AG20443 (cell line): ENCODE data around the gene CD48.
"Not testable (repeated sequence)": the region's sequence is repeated elsewhere in the genome, so short reads cannot be mapped to it uniquely, and the experiment has no call there.

ENCODE experiments used
- DNase-seq: peaks from one replicate; pipeline ENCODE4 v3.0.0; 2012; ENCODE audit warnings: low spot score, mixed read lengths

The CD48 gene

GRCh38 chr1:160712525-160713080, 981 bp upstream of the CD48 start:
- not testable (repeated sequence) for DNase-seq

- DNase-seq: no peak
These were observed 383 bp downstream of the CD48 start for GRCh38 chr1:160711276-160711601.

- no peak for DNase-seq
These were observed 937 bp downstream of the CD48 start for GRCh38 chr1:160710517-160711252.

GRCh38 chr1:160709715-160710114, 1.9 kb downstream of the CD48 start:
- no peak for DNase-seq

- no peak for DNase-seq
These were observed 2.8 kb downstream of the CD48 start for GRCh38 chr1:160708801-160709200.

GRCh38 chr1:160708118-160708517, 3.5 kb downstream of the CD48 start:
- no peak for DNase-seq

- DNase-seq: no peak
These were observed 4.2 kb downstream of the CD48 start for GRCh38 chr1:160707236-160708064.

GRCh38 chr1:160706526-160707235, 4.9 kb downstream of the CD48 start:
- DNase-seq: no peak

- DNase-seq: no peak
These were observed 5.9 kb downstream of the CD48 start for GRCh38 chr1:160705742-160706141.

GRCh38 chr1:160705212-160705621, 6.4 kb downstream of the CD48 start:
- not testable (repeated sequence) for DNase-seq

- DNase-seq: no peak
These were observed 7.4 kb downstream of the CD48 start for GRCh38 chr1:160704250-160704649.

GRCh38 chr1:160702100-160702499, 9.5 kb downstream of the CD48 start:
- DNase-seq: no peak

- DNase-seq: not testable (repeated sequence)
These were observed 19.2 kb downstream of the CD48 start for GRCh38 chr1:160692390-160692789.

GRCh38 chr1:160685266-160685665, 26.4 kb downstream of the CD48 start:
- no peak for DNase-seq

- DNase-seq: no peak
These were observed 28.4 kb downstream of the CD48 start for GRCh38 chr1:160682983-160683865.

- DNase-seq: no peak
These were observed 29.8 kb downstream of the CD48 start for GRCh38 chr1:160681891-160682140.

GRCh38 chr1:160681066-160681890, 30.3 kb downstream of the CD48 start:
- peak; percentile 38 for DNase-seq

- DNase-seq: no peak
These were observed 31.2 kb downstream of the CD48 start for GRCh38 chr1:160680399-160680798.

GRCh38 chr1:160679893-160680292, 31.7 kb downstream of the CD48 start:
- no peak for DNase-seq

GRCh38 chr1:160676869-160677597, 34.6 kb downstream of the CD48 start:
- DNase-seq: no peak
